ENCODE results near the gene RAB5B. TPM values are rescaled to one million over a fixed set of nuclear protein-coding genes. Genes with fewer than 3 reads are reported as not detected.
A peak's percentile ranks its signal among the peaks of the same experiment; 100 is the strongest.

Gene RAB5B
- total RNA-seq, 1 experiment from 2014 or later: 102 TPM

- ChIA-PET POLR2A (interaction anchor here (0.6 to 2.1 kb wide), 4 partner anchors 10 to 210 kb away, joined by 3 to 10 read pairs (median 6); partner anchors contain the start of genes PA2G4 and SUOX), CTCF (interaction anchor here (0.6 to 0.7 kb wide), 3 partner anchors 12 to 1451 kb away, joined by 3 to 7 read pairs (median 6); no protein-coding TSS in a partner anchor)
- Histone ChIP-seq H3K27me3 (ENCODE audit: control insufficient read depth, insufficient read depth, low read length) (no peaks in the 10 kb centered on the region), H3K9me3 (ENCODE audit: control insufficient read depth, insufficient read depth, low read depth, low read length) (no peaks in the 10 kb centered on the region), H3K4me3 (ENCODE audit: low read depth in 2 of 2, low read length in 2 of 2) (peak overlapping the region; percentile 63 to 80), H3K36me3 (ENCODE audit: control insufficient read depth, insufficient read depth, low read length) (no peaks in the 10 kb centered on the region), H3K4me1 (ENCODE audit: control insufficient read depth, insufficient read depth, low read length) (peaks cover 5% of the 10 kb centered on the region; the same call in 1 of the 2 replicates), H3K27ac (ENCODE audit: low read length) (peak overlapping the region; percentile 65)
- no TSS peak for BruUV-seq (replicated peaks)
- TF ChIP-seq SIN3A (IDR thresholded peaks at IDR 0.05; ENCODE audit: borderline replicate concordance, insufficient read depth, low read depth, low read length) (no peak), TCF7L2 (IDR thresholded peaks at IDR 0.05; ENCODE audit: low read depth, low read length) (no peak)
- TF ChIP-seq, protein P1, sequence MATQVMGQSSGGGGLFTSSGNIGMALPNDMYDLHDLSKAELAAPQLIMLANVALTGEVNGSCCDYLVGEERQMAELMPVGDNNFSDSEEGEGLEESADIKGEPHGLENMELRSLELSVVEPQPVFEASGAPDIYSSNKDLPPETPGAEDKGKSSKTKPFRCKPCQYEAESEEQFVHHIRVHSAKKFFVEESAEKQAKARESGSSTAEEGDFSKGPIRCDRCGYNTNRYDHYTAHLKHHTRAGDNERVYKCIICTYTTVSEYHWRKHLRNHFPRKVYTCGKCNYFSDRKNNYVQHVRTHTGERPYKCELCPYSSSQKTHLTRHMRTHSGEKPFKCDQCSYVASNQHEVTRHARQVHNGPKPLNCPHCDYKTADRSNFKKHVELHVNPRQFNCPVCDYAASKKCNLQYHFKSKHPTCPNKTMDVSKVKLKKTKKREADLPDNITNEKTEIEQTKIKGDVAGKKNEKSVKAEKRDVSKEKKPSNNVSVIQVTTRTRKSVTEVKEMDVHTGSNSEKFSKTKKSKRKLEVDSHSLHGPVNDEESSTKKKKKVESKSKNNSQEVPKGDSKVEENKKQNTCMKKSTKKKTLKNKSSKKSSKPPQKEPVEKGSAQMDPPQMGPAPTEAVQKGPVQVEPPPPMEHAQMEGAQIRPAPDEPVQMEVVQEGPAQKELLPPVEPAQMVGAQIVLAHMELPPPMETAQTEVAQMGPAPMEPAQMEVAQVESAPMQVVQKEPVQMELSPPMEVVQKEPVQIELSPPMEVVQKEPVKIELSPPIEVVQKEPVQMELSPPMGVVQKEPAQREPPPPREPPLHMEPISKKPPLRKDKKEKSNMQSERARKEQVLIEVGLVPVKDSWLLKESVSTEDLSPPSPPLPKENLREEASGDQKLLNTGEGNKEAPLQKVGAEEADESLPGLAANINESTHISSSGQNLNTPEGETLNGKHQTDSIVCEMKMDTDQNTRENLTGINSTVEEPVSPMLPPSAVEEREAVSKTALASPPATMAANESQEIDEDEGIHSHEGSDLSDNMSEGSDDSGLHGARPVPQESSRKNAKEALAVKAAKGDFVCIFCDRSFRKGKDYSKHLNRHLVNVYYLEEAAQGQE (IDR thresholded peaks at IDR 0.05; ENCODE audit: insufficient read depth in 1 of 2, low read depth in 2 of 2, low read length in 1 of 2): no peak
- intact Hi-C loops (cut with micrococcal nuclease; ENCODE audit: unreplicated experiment) (no loop called here), in situ Hi-C loops (cut with HindIII; ENCODE audit: low pct_unique_long_range_greater_than_20kb, low sequenced_read_pairs) (no loop called here)
- DNase-seq (ENCODE audit: low read depth, low spot score) (no peak), ATAC-seq (peak; percentile 84)
Measured at GRCh38 chr12:56007564-56008559, 34.0 kb downstream of the RAB5B start.

- intact Hi-C loops (cut with micrococcal nuclease; ENCODE audit: unreplicated experiment) (no loop called here), in situ Hi-C loops (cut with HindIII; ENCODE audit: low pct_unique_long_range_greater_than_20kb, low sequenced_read_pairs) (no loop called here)
- H3K27ac ChIP-seq (ENCODE audit: low read length): no peak overlapping the region
- no peaks in the 10 kb centered on the region for H3K27me3 ChIP-seq (ENCODE audit: control insufficient read depth, insufficient read depth, low read length)
- TF ChIP-seq CTCF (IDR thresholded peaks at IDR 0.05) (no peak), TCF7L2 (IDR thresholded peaks at IDR 0.05; ENCODE audit: low read depth, low read length) (no peak), SIN3A (IDR thresholded peaks at IDR 0.05; ENCODE audit: borderline replicate concordance, insufficient read depth, low read depth, low read length) (no peak), POLR2AphosphoS5 (IDR thresholded peaks at IDR 0.05; ENCODE audit: low read depth, low read length) (no peak)
- TF ChIP-seq, protein P1 (IDR thresholded peaks at IDR 0.05; ENCODE audit: insufficient read depth in 1 of 2, low read depth in 2 of 2, low read length in 1 of 2): no peak
- no peak for ATAC-seq
- CTCF ChIA-PET: interaction anchor here (0.6 kb wide), 1 partner anchor 22 kb away, joined by 3 read pairs; no protein-coding TSS in a partner anchor
- TSS peak; percentile 74 for BruUV-seq (replicated peaks)
- no peaks in the 10 kb centered on the region for H3K36me3 ChIP-seq (ENCODE audit: control insufficient read depth, insufficient read depth, low read length)
- no peak for DNase-seq (ENCODE audit: low read depth, low spot score)
- POLR2A ChIA-PET: no interaction called here
- H3K4me3 ChIP-seq (ENCODE audit: low read depth in 2 of 2, low read length in 2 of 2): no peak overlapping the region
- H3K4me1 ChIP-seq (ENCODE audit: control insufficient read depth, insufficient read depth, low read length): peaks cover 5% of the 10 kb centered on the region; the same call in 1 of the 2 replicates
- no peaks in the 10 kb centered on the region for H3K9me3 ChIP-seq (ENCODE audit: control insufficient read depth, insufficient read depth, low read depth, low read length)
Measured at GRCh38 chr12:56010111-56010570, 36.3 kb downstream of the RAB5B start.
